Activated gamma-delta T cell treated with anti-CD3 and anti-CD28 coated beads, Interleukin-2, amount 50 U/mL, for 16 hours (primary cell): ENCODE data around the gene KRTAP10-10.
"Not testable (repeated sequence)": the region's sequence is repeated elsewhere in the genome, so short reads cannot be mapped to it uniquely, and the experiment has no call there.

Experiments
- DNase-seq: peaks from one replicate; pipeline ENCODE4 v3.0.0-alpha.2; 2020; ENCODE audit warnings: low read depth

KRTAP10-10 gene, protein sequence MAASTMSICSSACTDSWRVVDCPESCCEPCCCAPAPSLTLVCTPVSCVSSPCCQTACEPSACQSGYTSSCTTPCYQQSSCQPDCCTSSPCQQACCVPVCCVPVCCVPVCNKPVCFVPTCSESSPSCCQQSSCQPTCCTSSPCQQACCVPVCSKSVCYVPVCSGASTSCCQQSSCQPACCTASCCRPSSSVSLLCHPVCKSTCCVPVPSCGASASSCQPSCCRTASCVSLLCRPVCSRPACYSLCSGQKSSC

DNA sequence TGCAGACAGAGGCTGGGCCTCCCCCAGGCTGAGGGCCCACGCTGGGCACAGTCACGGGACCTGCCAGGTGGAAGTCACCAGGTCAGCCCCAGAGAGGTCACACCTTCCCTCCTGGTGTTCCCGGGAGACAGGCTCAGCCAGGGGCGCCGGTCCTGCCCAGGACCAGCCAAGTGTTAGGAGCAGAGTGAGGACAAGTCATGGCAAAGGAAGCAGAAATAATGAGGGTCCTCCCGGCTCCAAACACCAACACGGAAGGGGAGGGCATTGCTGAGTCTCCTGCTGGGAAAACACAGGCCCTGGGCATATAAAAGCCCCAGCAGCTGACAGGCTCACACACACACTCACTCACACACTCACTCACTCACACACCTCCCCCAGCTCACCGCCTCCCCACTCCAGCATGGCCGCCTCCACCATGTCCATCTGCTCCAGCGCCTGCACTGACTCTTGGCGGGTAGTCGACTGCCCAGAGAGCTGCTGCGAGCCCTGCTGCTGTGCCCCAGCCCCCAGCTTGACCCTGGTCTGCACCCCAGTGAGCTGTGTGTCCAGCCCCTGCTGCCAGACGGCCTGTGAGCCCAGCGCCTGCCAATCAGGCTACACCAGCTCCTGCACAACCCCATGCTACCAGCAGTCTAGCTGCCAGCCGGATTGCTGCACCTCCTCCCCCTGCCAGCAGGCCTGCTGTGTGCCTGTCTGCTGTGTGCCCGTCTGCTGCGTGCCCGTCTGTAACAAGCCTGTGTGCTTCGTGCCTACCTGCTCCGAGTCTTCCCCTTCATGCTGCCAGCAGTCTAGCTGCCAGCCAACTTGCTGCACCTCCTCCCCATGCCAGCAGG, at the start of gene KRTAP10-10:
Gene KRTAP10-10, plus strand, starts transcription at position 339 of the 833 bp plus-strand sequence. Its CDS starts 62 bp downstream, at position 401.
- no peak for DNase-seq

DNA sequence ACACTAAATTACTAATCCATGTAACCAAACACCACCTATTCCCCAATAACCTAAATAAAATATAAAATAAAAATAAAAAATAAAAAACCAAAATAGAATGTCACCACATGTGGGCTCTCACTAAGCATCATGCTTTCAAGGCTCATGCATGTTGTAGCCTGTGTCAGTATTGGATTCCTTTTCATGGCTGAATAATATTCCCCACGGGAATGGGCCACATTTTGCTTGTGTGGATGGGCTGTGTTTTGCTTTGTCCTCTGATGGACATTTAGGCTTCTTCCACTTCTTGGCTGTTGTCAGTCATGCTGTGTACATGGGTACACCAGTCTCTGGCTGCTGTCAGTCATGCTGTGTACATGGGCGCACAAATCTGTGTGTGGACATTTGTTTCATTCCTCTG, 48.1 kb upstream of the KRTAP10-10 start:
- DNase-seq: no peak

- DNase-seq: no peak
Measured at GRCh38 chr21:44589586-44590305, 47.4 kb upstream of the KRTAP10-10 start.

DNA sequence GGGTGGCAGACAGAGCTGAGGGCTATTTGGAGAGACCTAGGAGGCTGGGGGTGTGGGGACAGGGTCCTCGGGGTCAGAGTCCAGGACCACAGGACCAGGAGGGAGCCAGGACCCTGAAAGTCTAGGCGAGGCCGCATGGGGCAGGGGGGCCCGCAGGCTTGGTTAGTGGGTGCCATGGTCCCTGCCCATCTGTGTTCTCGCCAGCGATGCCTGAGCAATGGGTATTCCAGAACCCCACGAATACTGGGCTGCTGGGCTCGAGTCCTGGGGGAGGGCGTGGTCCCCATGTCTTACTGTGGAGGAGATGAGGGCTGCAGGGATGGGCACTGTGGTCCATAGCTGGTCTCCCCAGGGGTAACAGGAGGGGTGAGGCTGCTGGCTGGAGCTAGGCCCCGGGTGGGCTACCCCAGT, 46.8 kb upstream of the KRTAP10-10 start:
- DNase-seq: no peak

DNA sequence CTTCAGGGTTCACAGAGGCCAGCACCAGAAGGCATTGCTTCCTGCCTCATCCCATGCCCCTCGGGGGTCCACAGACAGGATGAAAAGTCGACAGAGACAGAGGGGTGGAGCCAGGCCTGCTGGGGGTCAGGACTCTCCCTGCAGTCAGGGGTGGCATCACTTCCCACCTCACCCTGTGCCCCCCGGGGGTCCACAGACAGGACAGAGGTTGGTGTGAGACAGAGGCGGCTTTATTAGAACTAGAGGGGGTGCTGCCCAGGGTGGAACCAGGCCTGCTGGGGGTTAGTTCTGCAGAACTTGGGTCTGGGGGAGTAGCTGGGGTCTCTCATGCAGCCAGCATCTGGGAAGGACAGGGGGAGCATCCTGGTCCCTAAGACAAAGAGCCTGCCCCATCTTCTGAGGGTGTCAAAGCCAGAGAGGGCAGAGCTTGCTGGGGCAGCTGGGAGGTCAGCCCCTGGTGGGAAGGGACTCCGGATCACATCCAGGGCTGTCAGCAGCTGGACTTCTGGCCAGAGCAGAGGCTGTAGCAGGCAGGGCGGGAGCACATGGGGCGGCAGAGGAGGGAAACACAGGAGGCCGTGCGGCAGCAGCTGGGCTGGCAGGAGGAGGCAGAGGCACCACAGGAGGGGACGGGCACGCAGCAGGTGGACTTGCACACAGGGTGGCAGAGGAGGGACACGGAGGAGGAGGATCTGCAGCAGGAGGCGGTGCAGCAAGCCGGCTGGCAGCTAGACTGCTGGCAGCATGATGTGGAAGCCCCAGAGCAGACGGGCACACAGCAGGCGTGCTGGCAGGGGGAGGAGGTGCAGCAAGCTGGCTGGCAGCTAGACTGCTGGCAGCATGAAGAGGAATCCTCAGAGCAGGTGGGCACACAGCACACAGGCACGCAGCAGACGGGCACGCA, 46.0 kb upstream of the KRTAP10-10 start:
- not testable (repeated sequence) for DNase-seq

- not testable (repeated sequence) for DNase-seq
Measured at GRCh38 chr21:44591801-44592130, 45.4 kb upstream of the KRTAP10-10 start.

DNA sequence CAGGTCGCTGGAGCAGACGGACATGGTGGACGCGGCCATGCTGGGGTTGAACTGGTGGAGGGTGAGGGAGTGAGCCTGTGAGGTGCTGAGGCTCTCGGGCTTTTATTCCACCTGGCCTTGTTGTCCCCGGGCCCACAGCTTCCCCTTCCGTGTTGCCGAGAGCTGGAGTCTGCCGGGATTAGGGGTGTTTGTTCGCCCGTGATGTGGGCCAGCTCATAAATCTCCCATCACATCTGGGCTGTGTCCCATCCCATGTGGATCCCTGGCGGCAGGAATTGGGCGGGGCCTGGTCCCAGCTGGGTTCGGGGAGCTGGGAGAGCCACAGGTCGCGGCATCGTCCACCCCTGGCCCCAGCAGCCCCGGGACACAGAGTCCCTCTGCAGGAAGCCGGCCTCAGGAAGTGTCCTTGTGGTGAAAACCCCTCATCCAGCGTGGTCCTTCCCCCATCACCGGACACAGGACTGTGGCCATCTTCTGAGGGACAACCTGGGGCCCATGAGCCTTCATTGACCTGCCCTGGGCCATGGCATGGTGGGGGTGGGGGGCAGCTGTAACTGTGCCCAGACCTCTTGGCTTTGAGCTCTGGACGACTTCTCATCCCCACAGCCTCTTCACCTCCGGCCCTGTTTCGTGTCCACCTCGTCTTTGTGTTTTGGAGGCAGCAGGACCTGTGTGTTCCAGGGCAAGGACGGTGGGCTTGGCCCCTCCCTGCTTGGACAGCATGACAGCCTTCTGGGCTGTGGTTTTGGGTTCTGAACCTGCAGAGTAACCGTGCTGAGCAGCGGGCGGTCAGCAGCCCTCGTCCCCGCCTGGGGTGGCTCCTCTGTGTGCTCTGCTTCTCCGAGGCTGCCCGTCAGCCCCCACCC, 44.5 kb upstream of the KRTAP10-10 start, which contains the start of gene KRTAP10-6:
Gene KRTAP10-6, minus strand, starts transcription at position 60 of the 866 bp plus-strand sequence. Its CDS starts 21 bp downstream, at position 39.
- no peak for DNase-seq

- DNase-seq: no peak
Measured at GRCh38 chr21:44593598-44594405, 43.4 kb upstream of the KRTAP10-10 start.

- DNase-seq: no peak
Measured at GRCh38 chr21:44594406-44594916, 42.7 kb upstream of the KRTAP10-10 start.

DNA sequence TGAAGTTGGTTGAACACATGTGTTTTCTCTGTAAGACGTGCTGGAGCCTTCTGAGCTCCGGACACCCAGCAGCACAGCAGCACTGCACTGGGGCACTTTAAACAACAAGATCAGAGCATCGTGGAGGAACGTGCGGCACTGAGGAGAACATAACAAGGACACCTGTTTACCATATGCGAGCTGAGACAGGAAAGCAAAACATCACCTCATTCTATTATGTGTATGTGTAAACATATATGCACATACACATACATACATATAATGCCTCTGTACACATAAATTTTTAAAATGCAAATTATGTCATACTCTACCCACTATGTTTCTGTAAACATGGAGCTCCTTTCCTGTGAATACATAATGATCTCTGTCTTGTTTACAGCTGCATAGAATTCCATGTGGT, 41.6 kb upstream of the KRTAP10-10 start:
- no peak for DNase-seq

- DNase-seq: no peak
Measured at GRCh38 chr21:44596068-44596725, 41.0 kb upstream of the KRTAP10-10 start.

DNA sequence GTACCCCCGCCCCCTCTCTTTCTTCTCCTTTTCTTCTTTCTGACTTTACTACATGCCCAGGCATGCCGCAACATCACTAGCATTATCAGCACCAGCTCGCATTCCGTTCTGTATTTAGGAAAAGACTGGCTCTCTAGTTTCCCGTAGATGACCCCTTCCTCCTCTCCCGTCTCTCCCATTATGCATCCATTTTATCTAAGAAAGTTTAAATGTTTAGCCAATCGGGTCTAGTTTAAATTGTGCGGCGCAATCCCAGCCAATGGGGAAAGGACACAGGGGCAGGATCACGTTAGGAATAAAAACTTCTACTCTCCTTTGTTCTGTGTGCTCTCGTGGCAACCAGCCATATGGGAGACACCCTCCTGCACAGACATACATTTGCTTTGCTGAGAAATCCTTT, 39.1 kb upstream of the KRTAP10-10 start:
- no peak for DNase-seq

DNA sequence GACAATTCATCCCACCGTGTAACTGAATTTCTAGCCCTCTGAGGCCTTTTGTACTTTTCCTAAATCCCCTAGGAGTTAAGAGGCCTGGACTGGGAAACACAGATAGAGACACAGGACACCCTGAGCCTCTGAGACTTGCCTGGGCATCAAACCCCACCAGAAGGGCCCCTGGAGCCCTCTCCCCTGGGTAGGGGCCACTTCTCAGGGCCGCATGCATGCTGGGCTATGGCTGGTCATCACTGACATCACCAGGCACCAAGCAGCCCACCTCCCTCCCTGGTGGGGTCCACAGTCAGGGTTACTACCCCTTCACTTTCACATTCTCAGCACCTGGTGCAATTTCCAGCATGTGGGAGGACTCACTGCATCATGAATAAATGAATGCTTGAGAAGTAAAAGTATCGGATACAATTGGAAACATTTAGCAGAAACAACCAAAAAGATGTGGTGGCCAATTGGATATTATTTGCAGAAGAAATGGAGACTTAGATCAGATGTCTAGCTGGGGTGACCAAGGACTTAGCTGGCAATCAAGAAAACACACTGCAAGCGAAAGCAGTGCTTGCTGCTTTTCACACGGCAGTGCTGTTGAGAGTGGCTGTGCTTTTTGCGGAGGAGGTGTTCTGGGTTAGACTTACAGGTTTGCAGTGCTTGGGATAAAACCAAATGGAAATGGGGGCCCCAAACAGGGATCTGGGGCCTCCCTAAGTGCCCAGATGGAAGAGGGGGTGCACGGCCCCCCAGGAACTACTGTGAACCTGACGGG, 37.7 kb upstream of the KRTAP10-10 start:
- no peak for DNase-seq

DNA sequence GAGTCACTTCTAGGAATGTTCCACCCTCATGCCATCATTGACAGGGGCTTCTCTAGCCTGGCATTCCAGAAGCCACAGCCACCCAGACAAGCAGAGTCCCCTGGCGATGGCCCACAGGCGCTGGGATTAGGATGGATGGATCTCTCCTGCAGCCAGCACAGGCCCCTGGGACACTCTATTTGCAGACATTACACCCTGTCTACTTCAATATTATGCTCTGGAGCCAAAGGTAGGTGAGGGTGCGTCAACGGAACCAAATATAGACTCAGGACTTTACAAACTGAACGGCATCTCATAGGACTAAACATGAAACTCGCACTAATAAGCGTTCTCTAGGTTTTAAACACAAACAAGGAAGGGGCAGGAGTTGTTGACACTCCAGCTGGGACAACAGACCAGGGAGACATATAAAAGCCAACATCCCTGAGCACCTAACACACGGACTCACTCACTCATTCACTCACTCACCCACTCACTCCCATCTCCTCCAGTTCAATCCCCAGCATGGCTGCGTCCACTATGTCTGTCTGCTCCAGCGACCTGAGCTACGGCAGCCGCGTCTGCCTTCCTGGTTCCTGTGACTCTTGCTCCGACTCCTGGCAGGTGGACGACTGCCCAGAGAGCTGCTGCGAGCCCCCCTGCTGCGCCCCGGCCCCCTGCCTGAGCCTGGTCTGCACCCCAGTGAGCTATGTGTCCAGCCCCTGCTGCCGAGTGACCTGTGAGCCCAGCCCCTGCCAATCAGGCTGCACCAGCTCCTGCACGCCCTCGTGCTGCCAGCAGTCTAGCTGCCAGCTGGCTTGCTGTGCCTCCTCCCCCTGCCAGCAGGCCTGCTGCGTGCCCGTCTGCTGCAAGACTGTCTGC, 36.8 kb upstream of the KRTAP10-10 start, which contains the start of gene KRTAP10-7:
Gene KRTAP10-7, plus strand, starts transcription at position 480 of the 861 bp plus-strand sequence. Its CDS starts 25 bp downstream, at position 505.
- DNase-seq: not testable (repeated sequence)

- DNase-seq: not testable (repeated sequence)
Measured at GRCh38 chr21:44601091-44601490, 36.1 kb upstream of the KRTAP10-10 start.

- DNase-seq: no peak
Measured at GRCh38 chr21:44601596-44602462, 35.3 kb upstream of the KRTAP10-10 start.
